Measurements from ENCODE around the gene OR2B2. TPM values are rescaled to one million over a fixed set of nuclear protein-coding genes. Genes with fewer than 3 reads are reported as not detected.
"Not testable (repeated sequence)": the region's sequence is repeated elsewhere in the genome, so short reads cannot be mapped to it uniquely, and the experiment has no call there.

The OR2B2 gene
- total RNA-seq, 1 experiment from 2014 or later, result not detected

- Histone ChIP-seq H3K9me3 (ENCODE audit: low read depth, low read length, poor library complexity, severe bottlenecking) (no peaks in the 10 kb centered on the region), H3K4me1 (ENCODE audit: insufficient read depth, low read length, poor library complexity, severe bottlenecking) (no peaks in the 10 kb centered on the region), H3K27me3 (replicated peaks; ENCODE audit: insufficient read depth, low read depth, low read length, poor library complexity) (no peaks in the 10 kb centered on the region), H3K27ac (ENCODE audit: low read depth, low read length, poor library complexity, severe bottlenecking) (peak overlapping the region; percentile 87), H3K36me3 (ENCODE audit: insufficient read depth, low read length, poor library complexity, severe bottlenecking) (no peaks in the 10 kb centered on the region), H3K4me3 (ENCODE audit: low read depth, low read length, poor library complexity, severe bottlenecking) (peak overlapping the region; percentile 82)
- peak; percentile 88 for DNase-seq (ENCODE audit: low spot score)
- no TSS peak for BruUV-seq (replicated peaks)
- CTCF ChIA-PET, result interaction anchor here (0.5 kb wide), 1 partner anchor 19 kb away, joined by 4 read pairs; no protein-coding TSS in a partner anchor
- TF ChIP-seq, protein P1, sequence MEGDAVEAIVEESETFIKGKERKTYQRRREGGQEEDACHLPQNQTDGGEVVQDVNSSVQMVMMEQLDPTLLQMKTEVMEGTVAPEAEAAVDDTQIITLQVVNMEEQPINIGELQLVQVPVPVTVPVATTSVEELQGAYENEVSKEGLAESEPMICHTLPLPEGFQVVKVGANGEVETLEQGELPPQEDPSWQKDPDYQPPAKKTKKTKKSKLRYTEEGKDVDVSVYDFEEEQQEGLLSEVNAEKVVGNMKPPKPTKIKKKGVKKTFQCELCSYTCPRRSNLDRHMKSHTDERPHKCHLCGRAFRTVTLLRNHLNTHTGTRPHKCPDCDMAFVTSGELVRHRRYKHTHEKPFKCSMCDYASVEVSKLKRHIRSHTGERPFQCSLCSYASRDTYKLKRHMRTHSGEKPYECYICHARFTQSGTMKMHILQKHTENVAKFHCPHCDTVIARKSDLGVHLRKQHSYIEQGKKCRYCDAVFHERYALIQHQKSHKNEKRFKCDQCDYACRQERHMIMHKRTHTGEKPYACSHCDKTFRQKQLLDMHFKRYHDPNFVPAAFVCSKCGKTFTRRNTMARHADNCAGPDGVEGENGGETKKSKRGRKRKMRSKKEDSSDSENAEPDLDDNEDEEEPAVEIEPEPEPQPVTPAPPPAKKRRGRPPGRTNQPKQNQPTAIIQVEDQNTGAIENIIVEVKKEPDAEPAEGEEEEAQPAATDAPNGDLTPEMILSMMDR (conservative IDR thresholded peaks at IDR 0.05; ENCODE audit: low read depth, low read length), result no peak
- TF ChIP-seq EZH2 (IDR thresholded peaks at IDR 0.05; ENCODE audit: borderline replicate concordance, low read depth, low read length, poor library complexity, severe bottlenecking), result no peak
- POLR2A ChIA-PET (ENCODE audit: low non-redundant PET), result interaction anchor here (0.8 kb wide), 1 partner anchor 273 kb away, joined by 9 read pairs; no protein-coding TSS in a partner anchor
- intact Hi-C loops (cut with micrococcal nuclease; ENCODE audit: unreplicated experiment), result loop anchor here (5.0 to 10.0 kb wide), 2 partner anchors 310 to 782 kb away; no protein-coding TSS in a partner anchor
These were observed 9.6 kb downstream of the OR2B2 start for GRCh38 chr6:27902335-27903314.

DNA sequence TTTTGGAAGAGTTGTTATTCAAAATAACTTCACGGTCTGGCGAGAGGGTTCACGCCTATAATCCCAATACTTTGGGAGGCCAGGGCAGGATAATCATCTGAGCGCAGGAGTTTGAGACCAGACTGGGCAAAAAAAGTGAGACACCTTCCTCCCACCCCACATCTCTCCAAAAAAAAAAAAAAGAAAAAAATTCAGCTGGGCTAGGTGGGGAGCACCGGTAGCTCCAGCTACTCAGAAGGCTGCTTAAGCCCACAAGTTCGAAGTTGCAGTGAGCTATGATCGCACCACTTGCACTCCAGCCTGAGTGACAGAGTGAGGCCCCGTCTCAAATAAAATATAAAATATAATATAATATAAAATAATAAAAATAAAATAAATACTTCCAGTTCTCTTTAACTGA lies 10.4 kb downstream of the OR2B2 start:
- ChIA-PET POLR2A (ENCODE audit: low non-redundant PET) (interaction anchor here (0.8 kb wide), 1 partner anchor 274 kb away, joined by 9 read pairs; no protein-coding TSS in a partner anchor), CTCF (interaction anchor here (0.5 kb wide), 1 partner anchor 18 kb away, joined by 4 read pairs; no protein-coding TSS in a partner anchor)
- H3K36me3 ChIP-seq (ENCODE audit: insufficient read depth, low read length, poor library complexity, severe bottlenecking), result no peaks in the 10 kb centered on the region
- no peaks in the 10 kb centered on the region for H3K27me3 ChIP-seq (replicated peaks; ENCODE audit: insufficient read depth, low read depth, low read length, poor library complexity)
- no TSS peak for BruUV-seq (replicated peaks)
- no peaks in the 10 kb centered on the region for H3K9me3 ChIP-seq (ENCODE audit: low read depth, low read length, poor library complexity, severe bottlenecking)
- DNase-seq (ENCODE audit: low spot score), result no peak
- TF ChIP-seq EZH2 (IDR thresholded peaks at IDR 0.05; ENCODE audit: borderline replicate concordance, low read depth, low read length, poor library complexity, severe bottlenecking), result no peak
- TF ChIP-seq, protein P1 (conservative IDR thresholded peaks at IDR 0.05; ENCODE audit: low read depth, low read length), result no peak
- intact Hi-C loops (cut with micrococcal nuclease; ENCODE audit: unreplicated experiment), result loop anchor here (5.0 to 10.0 kb wide), 2 partner anchors 310 to 783 kb away; no protein-coding TSS in a partner anchor
- peak overlapping the region; percentile 82 for H3K4me3 ChIP-seq (ENCODE audit: low read depth, low read length, poor library complexity, severe bottlenecking)
- H3K4me1 ChIP-seq (ENCODE audit: insufficient read depth, low read length, poor library complexity, severe bottlenecking), result peaks cover under 1% of the 10 kb centered on the region
- H3K27ac ChIP-seq (ENCODE audit: low read depth, low read length, poor library complexity, severe bottlenecking), result no peak overlapping the region

DNA sequence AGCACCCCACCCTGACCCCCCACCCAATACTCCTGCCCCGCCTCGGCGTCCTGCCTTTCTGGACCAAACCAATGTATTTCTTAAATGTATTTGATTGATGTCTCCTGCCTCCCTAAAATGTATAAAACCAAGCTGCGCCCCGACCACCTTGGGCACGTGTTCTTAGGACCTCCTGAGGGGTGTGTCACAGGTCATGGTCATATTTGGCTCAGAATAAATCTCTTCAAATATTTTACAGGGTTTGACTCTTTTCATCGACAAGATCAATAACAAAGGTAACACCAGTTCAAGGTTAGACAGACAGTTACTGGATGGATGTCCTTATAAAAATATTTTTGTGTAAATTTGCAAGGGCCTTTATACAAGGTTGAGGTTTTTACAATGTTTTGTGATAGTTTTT lies 12.0 kb downstream of the OR2B2 start:
- DNase-seq (ENCODE audit: low spot score); CTCF ChIA-PET; H3K4me3 ChIP-seq (ENCODE audit: low read depth, low read length, poor library complexity, severe bottlenecking); POLR2A ChIA-PET (ENCODE audit: low non-redundant PET); BruUV-seq (replicated peaks); H3K27me3 ChIP-seq (replicated peaks; ENCODE audit: insufficient read depth, low read depth, low read length, poor library complexity); H3K9me3 ChIP-seq (ENCODE audit: low read depth, low read length, poor library complexity, severe bottlenecking); H3K27ac ChIP-seq (ENCODE audit: low read depth, low read length, poor library complexity, severe bottlenecking); H3K36me3 ChIP-seq (ENCODE audit: insufficient read depth, low read length, poor library complexity, severe bottlenecking): not testable (repeated sequence)
- intact Hi-C loops (cut with micrococcal nuclease; ENCODE audit: unreplicated experiment), result loop anchor here (5.0 to 10.0 kb wide), 2 partner anchors 312 to 785 kb away; no protein-coding TSS in a partner anchor
- peaks cover 11% of the 10 kb centered on the region for H3K4me1 ChIP-seq (ENCODE audit: insufficient read depth, low read length, poor library complexity, severe bottlenecking)
